DMS 273 treated with DMSO at 0.1 percent for 48 hours (cell line): ENCODE data around the gene C11orf86.

Experiments
- DNase-seq: peaks from one replicate; lab custom pipeline; 2025; lab: John Stamatoyannopoulos, UW

C11orf86 gene

GRCh38 chr11:67025750-67026149 is 50.6 kb downstream of the C11orf86 start:
- DNase-seq: no peak
